GM19324 (cell line): ENCODE results near the gene GTPBP10.
"Not testable (repeated sequence)": the region's sequence is repeated elsewhere in the genome, so short reads cannot be mapped to it uniquely, and the experiment has no call there.

ENCODE experiments used
- ATAC-seq: cut with Tn5 transposase; IDR thresholded peaks from one replicate; pipeline ENCODE4 v1.9.1; 2021; ENCODE audit warnings: mild to moderate bottlenecking, moderate library complexity; ENCODE audit not compliant: unreplicated experiment, low FRiP score

The GTPBP10 gene, protein sequence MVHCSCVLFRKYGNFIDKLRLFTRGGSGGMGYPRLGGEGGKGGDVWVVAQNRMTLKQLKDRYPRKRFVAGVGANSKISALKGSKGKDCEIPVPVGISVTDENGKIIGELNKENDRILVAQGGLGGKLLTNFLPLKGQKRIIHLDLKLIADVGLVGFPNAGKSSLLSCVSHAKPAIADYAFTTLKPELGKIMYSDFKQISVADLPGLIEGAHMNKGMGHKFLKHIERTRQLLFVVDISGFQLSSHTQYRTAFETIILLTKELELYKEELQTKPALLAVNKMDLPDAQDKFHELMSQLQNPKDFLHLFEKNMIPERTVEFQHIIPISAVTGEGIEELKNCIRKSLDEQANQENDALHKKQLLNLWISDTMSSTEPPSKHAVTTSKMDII

GRCh38 chr7:90346336-90347125 is at the start of gene GTPBP10:
TSS of gene GTPBP10 (plus strand) at chr7:90346716. CDS start at chr7:90346742, 26 bp downstream.
- ATAC-seq, result peak; percentile 98

DNA sequence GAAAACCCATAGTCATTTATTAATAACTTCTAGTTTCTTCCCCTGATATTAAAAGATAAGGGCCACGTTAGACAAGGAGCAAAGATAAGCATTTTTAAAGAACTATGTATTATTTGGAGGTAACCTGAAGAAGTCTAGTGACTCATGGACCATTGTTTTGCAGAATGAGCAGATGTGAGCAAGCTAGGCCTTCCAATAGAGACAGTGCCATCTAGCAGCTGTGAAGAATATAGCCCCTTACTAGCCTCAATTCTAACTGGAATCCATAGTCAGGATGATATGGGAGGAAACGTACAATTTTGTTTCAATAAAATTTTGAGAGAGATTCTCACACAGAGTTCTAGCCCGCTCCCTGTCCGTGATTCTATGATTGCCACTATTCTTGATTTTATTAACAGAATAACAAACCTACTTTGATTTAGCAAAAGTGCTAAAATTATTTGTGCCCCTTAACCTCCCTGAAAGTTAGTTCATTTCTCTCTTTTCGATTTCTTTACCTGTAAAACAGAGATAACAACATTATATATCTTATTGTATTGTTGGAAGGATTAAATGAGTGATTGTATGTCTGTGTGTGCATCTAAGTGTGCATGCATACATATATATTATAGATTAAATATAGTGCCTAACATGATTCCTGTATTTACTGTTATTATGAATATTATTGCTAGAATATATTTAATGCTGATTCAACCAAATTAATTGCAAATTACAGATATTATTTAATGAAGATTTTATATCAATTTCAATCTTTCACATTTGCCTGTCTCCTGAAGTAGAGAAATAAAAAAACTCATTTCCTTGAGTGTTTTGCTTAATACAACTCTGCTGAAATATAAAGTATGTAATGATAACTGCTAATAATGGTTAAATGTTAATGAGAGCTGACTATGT is 48.1 kb upstream of the GTPBP10 start:
- peak; percentile 80 for ATAC-seq

GRCh38 chr7:90303241-90303640 is 43.3 kb upstream of the GTPBP10 start:
- ATAC-seq, result no peak

GRCh38 chr7:90309872-90310271 is 36.6 kb upstream of the GTPBP10 start:
- ATAC-seq, result no peak

GRCh38 chr7:90311175-90311574 is 35.3 kb upstream of the GTPBP10 start:
- no peak for ATAC-seq

- ATAC-seq, result no peak
These were observed 33.8 kb upstream of the GTPBP10 start for GRCh38 chr7:90312745-90313144.

GRCh38 chr7:90313907-90314306 is 32.6 kb upstream of the GTPBP10 start:
- ATAC-seq, result no peak

- no peak for ATAC-seq
These were observed 26.5 kb upstream of the GTPBP10 start for GRCh38 chr7:90320014-90320413.

DNA sequence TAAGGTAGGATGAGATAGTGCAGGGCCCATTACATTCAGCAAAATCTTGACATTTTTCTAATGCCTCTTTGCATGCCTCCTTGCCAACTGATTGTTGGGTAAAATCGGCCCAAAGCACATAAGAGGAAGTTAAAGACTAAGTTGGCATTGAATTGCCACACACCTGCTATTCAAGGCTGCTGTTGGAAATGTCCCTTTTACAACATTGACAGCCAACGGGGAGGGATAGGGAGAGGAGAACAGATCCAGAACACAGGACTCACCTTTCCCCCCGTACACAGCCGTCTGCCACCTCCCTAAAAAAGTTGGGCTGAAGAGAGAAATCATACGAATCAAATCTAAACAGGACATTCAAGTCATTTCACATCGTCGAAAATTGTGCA is 26.1 kb upstream of the GTPBP10 start:
- no peak for ATAC-seq

DNA sequence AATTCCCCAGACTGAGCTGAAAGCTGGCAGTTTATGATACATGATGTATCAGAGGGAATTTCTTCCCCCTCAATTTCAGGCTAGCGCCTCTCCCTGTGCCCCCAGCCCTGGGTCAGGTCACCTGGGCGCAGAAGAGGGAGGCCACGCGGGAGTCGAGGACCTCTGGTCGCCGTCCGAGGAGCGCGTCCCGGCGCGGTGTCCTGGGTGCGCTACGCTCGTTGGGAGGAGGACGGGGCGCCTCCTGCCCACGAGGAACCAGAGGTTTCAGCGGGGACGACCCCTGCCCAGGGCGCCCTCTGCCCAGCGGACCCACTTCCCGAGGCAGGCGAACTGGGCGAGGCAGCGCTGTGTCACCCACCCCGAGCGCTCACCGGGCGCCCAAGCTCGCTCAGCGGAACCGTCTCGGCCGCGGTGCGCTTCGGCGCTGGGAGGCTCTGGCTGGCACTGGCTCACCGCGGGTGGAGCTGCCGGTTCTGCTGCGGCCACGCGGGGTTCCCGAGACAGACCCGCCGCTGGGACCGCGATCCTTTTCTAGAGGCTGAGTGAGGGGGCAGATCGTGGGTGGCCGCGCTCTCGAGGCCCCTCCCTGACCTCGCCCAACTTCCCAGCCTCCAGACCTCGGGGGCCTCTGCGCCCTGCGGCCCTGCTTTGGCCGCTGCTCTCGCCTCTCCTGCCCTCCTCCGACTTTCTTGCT is 25.6 kb upstream of the GTPBP10 start, which contains the start of gene FAM237B:
Gene FAM237B, minus strand, starts transcription at position 504 of the 694 bp plus-strand sequence. CDS start 1,556 bp downstream, outside the sequence.
- no peak for ATAC-seq

GRCh38 chr7:90322837-90323236 is 23.7 kb upstream of the GTPBP10 start:
- no peak for ATAC-seq

DNA sequence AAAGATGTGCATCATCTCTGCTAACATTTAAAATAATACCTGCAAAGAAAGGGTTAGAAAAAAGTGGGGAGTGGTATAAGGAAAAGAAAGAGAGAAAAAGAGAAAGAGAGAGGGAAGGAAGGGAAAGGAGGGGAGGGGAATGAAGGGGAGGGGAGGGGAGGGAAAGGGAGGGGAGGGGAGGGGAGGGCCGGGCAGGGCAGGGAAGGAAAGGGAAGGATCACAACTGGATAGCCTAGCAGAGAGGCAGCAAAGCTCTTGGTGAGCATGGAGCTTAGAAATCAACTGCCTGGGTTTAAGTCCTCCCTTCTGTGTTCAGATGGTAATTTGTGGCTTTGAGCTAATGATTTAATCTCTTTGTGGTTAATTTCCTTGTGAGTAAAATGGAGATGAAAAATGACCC is 20.0 kb upstream of the GTPBP10 start:
- no peak for ATAC-seq

DNA sequence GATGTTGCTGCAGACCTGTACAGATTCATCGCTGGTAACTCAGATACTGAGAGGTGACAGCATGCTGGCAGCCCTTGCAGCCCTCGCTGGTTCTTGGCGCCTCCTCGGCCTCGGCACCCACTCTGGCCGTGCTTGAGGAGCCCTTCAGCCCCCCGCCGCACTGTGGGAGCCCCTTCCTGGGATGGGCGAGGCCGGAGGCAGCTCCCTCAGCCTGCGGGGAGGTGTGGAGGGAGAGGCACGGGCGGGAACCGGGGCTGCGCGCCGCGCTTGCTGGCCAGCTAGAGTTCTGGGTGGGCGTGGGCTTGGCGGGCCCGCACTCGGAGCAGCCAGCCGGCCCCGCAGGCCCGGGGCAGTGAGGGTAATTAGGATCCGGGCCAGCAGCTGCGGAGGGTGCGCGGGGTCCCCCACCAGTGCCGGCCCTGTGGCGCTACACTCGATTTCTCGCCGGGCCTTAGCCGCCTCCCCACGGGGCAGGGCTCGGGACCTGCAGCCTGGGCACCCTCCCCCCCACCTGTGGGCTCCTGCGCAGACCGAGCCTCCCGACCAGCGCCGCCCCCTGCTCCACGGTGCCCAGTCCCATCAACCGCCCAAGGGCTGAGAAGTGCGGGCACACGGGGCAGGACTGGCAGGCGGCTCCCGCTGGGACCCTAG is 12.2 kb upstream of the GTPBP10 start:
- no peak for ATAC-seq

DNA sequence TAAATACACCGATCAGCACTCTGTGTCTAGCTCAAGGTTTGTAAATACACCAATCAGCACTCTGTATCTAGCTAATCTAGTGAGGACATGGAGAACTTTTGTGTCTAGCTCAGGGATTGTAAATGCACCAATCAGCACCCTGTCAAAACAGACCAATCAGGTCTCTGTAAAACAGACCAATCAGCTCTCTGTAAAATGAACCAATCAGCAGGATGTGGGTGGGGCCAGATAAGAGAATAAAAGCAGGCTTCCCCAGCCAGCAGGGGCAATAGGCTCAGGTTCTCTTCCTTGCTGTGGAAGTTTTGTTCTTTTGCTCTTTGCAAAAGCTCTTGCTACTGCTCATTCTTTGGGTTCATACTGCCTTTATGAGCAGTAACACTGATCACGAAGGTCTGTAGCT is 11.6 kb upstream of the GTPBP10 start:
- not testable (repeated sequence) for ATAC-seq

DNA sequence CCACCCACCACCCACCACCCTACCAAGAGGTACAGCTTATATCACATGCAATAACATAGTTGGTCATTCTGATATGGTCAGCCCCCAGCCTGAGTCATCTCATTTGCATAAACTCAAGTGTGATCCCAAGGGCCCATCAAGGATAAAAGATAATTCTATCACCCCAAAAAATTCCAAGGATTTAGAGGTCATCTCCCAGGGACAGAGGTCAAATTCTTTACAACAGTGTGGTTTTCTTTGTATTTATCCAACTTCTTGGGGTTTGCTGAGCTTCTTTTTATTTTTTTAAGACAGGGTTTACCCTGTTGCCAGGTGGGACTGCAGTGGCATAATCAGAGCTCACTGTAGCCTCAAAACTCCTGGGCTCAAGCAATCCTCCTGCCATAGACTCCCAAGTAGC is 9.4 kb upstream of the GTPBP10 start:
- no peak for ATAC-seq

DNA sequence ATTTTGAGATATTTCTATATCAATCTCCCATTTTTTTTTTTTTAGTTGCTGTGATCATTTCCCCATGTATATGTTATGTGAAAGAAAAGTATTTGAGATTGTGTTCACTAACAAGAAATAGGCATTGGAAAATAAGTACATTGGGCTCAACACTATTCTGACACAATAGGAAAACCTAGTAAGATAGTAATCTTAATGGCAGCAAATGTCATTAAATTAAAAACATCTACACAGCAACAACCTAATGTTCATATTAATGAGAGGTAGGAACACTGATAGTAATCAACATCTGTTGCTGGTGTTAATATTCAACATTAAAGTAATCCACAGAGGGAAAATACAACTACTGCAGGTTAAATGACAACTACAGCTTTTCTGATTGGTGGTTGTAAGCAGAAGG is 1.5 kb upstream of the GTPBP10 start:
- ATAC-seq, result no peak

GRCh38 chr7:90345595-90346335 is 751 bp upstream of the GTPBP10 start:
- ATAC-seq, result peak; percentile 5

DNA sequence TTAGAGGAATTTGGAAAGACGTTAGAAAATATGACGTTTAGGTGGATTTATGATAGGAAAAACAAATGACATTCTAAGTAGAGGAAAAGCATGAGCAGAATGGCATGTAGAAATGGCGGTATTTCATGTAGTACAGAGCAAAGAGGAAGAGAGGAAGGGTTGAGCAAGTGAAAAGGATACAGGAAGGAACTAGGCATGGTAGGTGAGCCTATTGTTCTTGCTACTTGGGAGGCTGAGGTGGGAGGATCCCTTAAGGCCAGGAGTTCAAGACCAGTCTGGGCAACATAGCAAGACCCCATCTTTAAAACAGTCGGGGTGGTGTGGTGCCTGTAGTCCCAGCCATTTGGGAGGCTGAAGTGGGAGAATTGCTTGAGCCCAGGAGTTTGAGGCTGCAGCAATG is 1.2 kb downstream of the GTPBP10 start:
- no peak for ATAC-seq

DNA sequence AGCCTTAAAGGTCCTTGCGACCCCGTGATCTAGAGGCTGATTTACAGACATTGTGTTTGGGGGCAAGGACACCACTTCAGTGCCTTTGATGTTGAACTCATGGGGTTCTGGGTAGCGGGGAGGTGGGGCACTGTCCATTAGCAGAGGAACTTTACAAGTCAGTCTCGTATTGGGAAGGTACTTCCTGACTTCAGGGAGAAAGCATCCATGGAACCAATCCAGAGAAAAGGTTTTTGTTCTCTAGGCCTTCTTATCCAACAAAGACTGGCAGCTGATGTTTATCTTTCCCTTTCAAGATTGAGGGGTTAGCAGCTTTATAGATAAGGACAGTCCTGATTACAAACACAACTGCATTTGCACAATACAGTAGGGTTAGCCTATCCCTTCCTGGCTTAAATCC is 2.8 kb downstream of the GTPBP10 start:
- ATAC-seq, result no peak
